Heart left ventricle (tissue), 13 donors: ENCODE results near the gene ACOT12.

ENCODE experiments used
- CTCF ChIP-seq, 12 donors: fragments of 200-600 bp; sonication (generic) in 4 of 12; IDR thresholded peaks; one replicate each; pipeline versions ENCODE4 v1.5.0 to v1.8.0; 2018 to 2022; ENCODE audit warnings: antibody characterized with exemption in 12 of 12, mild to moderate bottlenecking in 5 of 12
- POLR2A ChIP-seq, 2 donors: fragments of 450-650 bp; IDR thresholded peaks; one replicate each; pipeline ENCODE4 v1.6.1; 2017; ENCODE audit warnings: antibody characterized with exemption in 2 of 2, mild to moderate bottlenecking in 2 of 2, moderate library complexity in 2 of 2
- donor health status: ischemic (EF 13 %, LVEDD 7.1; RV severe dilation, severe dysfunction).
- donor health status: DM: no; HTN: yes; CAD: no.
- donor health status: DM: no; HTN: no; CAD: no.
- donor health status: ischemic (EF 25% LVEDD 6.9; RV normal size, moderate dysfunction).
- donor health status: ischemic (EF 25% LVEDD 5.7; RV mildly dilated, moderate dysfunction).
- donor health status: ischemic (EF 35%, LVEDD 5.7; RV mildly dilated, moderate dysfunction).
- donor health status: nonischemic (EF 11% LVEDD 7.7; RV severe dilation, severe dysfunction).
- donor health status: DM: yes; HTN: yes; CAD: no.
- donor health status: PGD.
- donor health status: ischemic (EF 29% LVEDD 5.4; RV normal size, mild dysfunction).
- donor health status: nonischemic (EF 23%, LVEDD 6.1; RV moderate dilation, normal function).

GRCh38 chr5:81292130-81292529, 101.8 kb downstream of the ACOT12 start:
- TF ChIP-seq CTCF (IDR thresholded peaks at IDR 0.05) (no peak), POLR2A (IDR thresholded peaks at IDR 0.05) (no peak)
